ENCODE measurements around the gene TFF1.
"Not testable (repeated sequence)": the region's sequence is repeated elsewhere in the genome, so short reads cannot be mapped to it uniquely, and the experiment has no call there.

TFF1 gene

GRCh38 chr21:42366292-42367010, at the start of gene TFF1:
Gene TFF1 (minus strand): TSS chr21:42366535. CDS start chr21:42366495, 40 bp downstream.
- DNase-seq: no peak

DNA sequence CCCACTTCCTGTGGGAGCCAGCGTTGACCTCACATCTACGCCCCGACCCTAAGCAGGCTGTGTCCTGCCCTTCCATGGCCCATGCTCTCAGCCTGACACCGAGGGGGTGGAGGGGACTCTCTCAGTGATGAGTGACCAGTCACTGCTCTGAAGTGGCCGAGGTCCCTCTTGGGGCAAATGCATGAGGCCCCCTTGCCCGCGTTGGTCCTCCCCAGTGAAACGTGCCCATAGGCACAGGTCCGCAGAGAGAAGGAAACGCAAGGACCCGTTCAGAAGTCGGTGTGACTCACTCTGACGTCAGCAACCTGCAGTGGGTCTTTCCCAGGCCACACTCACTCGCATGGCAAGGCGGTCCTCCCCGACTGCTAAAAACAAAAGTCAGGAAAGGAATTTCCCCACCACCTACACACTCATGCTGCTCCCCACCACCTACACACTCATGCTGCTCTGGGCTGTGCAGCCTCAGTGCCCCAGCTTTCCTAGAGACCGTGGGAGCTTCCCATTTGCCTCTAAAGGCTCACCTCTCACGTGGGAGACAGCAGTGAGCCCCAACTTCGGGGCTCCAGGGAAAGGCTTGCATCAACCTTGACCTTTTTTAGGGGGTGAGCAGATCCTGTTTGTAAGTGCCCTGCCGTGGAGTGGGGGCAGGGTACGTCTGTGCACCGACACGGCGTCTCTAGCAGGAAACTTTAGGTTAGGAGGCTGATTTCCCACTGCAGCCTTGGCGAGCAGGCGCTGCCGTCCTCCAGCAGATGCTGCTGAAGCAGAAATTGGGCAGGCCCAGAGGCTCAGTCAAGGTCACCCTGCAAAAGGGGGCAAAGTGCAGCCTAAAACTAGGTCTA, 48.8 kb upstream of the TFF1 start:
- DNase-seq: no peak

DNA sequence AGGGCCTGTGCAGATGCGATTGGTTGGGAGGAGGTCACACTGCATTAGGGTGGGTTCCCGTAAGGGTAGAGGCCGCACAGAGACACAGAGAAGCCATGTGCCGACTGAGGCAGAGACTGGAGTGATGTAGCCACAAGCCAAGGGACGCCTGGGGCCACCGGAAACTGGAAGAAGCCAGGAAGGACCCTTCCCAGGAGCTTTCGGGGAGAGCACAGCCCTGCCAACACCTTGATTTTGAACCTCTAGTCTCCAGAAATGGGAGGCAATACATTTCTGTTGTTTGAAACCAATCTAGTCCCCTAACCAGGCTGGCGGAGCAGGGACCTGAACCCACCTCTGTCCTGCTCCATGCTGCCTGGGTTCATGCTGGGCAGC, 48.2 kb upstream of the TFF1 start:
- no peak for DNase-seq

DNA sequence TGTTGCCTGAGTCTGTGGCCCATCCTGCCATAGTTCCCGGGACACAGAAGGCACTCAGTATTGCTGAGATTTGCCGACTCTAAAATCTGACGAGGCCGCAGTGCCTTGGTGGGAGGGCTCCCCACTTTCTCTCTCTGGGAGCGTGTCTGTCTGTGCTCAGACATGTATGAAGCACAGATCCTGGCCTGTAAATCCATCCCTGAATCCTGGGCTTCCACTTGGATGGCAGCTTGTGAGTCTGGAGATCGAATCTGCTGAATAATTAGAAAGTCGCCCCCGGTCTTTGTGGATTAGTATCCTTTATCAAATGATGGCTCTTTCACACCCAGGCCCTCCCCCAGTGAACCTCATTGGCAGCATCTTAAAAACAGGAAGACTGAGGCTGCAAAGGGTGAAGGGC, 47.7 kb upstream of the TFF1 start:
- no peak for DNase-seq

GRCh38 chr21:42413500-42413899, 47.2 kb upstream of the TFF1 start:
- DNase-seq: no peak

- DNase-seq: no peak
These were observed 46.8 kb upstream of the TFF1 start for GRCh38 chr21:42413093-42413492.

DNA sequence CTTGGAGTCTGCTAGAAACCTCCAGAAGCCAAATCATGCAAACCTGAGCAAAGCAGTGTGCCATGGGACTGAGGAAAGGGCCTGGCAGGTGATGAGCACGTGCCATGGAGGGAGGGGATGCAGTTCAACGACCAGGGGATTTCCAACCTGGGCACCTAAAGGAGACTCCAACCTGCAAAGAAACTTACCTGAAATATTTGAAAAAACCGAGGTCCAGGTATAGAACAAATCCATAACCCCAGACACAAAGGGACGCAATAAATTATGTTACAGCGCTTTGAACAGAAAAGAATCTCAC, 46.2 kb upstream of the TFF1 start:
- DNase-seq: no peak

- no peak for DNase-seq
These were observed 45.7 kb upstream of the TFF1 start for GRCh38 chr21:42411891-42412635.

DNA sequence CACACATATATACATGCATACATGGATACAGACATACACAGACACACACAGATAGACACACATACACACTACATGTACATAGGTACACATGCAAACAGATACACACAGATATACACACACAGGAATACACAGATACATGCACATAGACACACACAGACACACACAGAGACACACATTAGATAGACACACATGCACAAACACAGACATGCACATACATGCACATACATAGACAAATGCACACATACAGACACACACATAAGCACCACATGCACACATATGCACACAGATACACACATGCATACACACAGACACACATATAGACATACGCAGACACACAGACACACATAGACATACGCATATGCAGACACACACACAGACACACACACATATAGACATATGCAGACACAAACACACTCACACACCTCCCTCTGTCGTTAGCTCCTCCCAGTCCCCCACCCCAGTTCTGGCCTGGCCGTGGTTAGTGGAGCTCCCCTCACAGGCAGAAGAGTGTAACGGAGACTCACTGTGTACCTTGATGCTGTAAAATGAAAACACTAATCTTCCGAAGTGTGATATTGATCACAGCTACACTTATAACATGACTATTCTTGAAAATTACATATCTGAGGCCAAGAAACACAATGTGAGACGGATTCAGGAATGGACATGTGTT, 45.0 kb upstream of the TFF1 start:
- DNase-seq: peak; percentile 41

GRCh38 chr21:42409366-42409765, 43.0 kb upstream of the TFF1 start:
- no peak for DNase-seq

DNA sequence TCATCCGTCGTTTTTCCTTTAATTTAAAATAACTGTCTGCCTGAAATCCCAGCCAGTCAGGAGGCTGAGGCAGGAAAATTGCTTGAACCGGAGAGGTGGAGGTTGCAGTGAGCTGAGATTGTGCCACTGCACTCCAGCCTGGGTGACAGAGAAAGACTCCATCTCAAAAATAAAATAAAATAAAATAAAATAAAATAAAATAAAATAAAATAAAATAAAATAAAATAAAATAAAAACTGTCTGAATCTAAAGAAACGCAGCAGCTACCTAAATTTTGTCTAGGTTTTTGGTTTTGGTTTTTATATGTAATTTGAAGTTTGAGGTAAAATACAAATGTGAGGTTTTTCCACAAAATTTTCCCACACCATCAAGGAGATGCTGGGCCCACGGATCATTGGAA, 42.4 kb upstream of the TFF1 start:
- not testable (repeated sequence) for DNase-seq

GRCh38 chr21:42407476-42407875, 41.1 kb upstream of the TFF1 start:
- no peak for DNase-seq

DNA sequence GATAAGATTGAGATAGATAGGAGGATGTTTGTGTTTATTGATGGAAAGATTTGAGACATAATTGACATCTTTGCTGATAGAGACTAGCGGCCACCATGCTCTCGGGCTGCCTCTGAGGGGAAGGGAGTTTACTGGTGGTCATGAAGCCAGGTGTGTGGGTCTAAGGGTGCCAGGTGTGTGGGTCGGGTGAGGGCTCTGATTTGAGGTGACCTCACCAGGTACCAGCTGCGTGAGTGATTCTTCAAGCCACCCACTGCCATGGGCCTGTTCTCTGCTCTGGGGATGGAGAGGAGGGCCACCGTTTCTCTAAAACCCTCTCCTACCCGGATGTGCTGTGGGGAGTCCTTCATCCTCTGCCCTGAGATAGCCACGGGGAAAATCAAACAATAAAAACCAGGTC, 40.5 kb upstream of the TFF1 start:
- DNase-seq: no peak

GRCh38 chr21:42406201-42406621, 39.9 kb upstream of the TFF1 start:
- no peak for DNase-seq

DNA sequence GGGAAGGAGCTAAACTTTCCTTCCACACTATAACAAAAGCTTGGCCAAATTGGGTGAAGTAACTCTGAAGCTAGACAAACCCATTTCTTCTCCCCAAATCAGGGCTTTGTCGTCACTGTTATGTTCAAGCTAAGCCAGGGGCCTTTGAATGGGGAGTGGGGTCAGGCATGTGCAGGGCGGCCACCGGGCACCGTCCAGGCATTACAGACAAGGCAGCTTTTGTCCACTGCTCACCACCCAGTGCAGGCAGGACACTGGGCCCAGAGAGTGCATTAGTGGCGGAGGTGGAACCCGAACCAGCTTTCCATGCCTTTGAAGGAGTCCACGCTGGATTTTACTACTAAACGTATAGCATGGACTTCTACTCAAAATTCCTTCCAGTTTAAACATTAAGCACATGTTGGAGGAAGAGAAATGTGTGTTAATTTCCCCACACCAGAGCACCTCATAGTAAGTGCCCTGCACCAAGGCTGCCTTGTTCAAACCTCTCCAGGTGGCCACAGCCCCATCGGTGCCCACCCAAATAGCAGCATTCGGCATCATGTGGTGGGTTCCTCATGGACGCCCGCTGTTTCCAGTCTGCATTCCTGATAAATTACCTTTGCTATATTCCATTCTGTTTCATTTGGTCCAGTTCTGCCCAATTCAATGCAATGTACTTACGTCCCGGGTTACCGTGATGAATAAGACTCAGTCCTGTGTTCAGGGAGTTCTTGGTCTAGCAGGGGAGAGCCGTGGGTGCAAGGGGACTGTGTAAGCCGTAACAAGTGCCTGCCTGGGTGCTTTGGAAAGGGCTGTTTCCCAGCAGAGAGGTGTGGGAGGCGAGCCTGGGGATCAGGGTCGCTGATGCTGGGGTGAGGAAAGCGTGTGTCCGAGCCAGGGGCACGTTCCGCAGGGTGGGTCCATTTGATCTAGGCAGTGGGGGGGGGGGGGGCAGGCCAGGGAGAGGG, 39.0 kb upstream of the TFF1 start:
- no peak for DNase-seq

- peak; percentile 69 for DNase-seq
These were observed 38.2 kb upstream of the TFF1 start for GRCh38 chr21:42404539-42404938.

GRCh38 chr21:42403611-42404231, 37.4 kb upstream of the TFF1 start, which contains the start of gene UBASH3A:
Gene UBASH3A (plus strand): TSS chr21:42403902. CDS start chr21:42403946, 44 bp downstream.
- peak; percentile 95 for DNase-seq

DNA sequence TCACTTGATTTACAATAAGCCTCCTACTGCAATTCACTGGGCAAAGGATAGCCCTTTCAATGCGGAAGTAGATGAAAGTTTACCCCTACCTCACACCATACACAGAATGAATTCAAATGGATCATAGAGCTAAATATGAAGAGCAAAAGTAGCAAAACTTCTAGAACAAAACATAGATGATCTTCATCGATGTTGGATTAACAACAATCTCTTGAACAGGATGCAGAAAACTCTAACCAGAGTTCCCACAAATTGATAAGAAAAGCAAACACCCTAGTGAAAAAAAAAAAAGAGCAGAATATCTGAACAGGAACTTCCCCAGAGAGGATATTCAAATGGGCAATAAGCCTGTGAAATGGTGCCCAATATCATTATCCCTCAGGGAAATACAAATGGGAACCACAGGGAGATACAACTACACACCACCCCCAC, 35.5 kb upstream of the TFF1 start:
- DNase-seq: no peak

GRCh38 chr21:42401154-42401553, 34.8 kb upstream of the TFF1 start:
- no peak for DNase-seq

GRCh38 chr21:42400525-42400924, 34.2 kb upstream of the TFF1 start:
- no peak for DNase-seq

- no peak for DNase-seq
These were observed 32.2 kb upstream of the TFF1 start for GRCh38 chr21:42398436-42399028.

Measured in hematopoietic multipotent progenitor cell treated with erythropoietin and hydrocortisone succinate and interleukin-3 and kit ligand, for 8 days (in vitro differentiated cells).